H9 (cell line): ENCODE data around the gene ACVR1. TPM values are rescaled to one million over a fixed set of nuclear protein-coding genes. Genes with fewer than 3 reads are reported as not detected.

Experiments
- DNase-seq: peaks from one replicate; pipeline ENCODE4 v3.0.0-alpha.2; 2017
- H2AFZ ChIP-seq: one replicate; pipeline ENCODE4 v1.6.1; 2013; ENCODE audit warnings: mild to moderate bottlenecking, low read length, control low read depth, moderate library complexity
- H2AK5ac ChIP-seq: 2 replicates; pipeline ENCODE4 v1.6.1; 2013; ENCODE audit warnings: low read length, control low read depth, mixed read lengths; ENCODE audit not compliant: insufficient read length
- H2BK120ac ChIP-seq: one replicate; pipeline ENCODE4 v1.6.1; 2013; ENCODE audit warnings: low read depth, mild to moderate bottlenecking, low read length, control low read depth, inconsistent platforms; ENCODE audit not compliant: poor library complexity, severe bottlenecking
- H2BK12ac ChIP-seq: 2 replicates; pipeline ENCODE4 v1.6.1; 2013; ENCODE audit warnings: low read length, control low read depth, mixed read lengths, low read depth; ENCODE audit not compliant: insufficient read length
- H2BK15ac ChIP-seq: 2 replicates; pipeline ENCODE4 v1.6.1; 2013; ENCODE audit warnings: low read depth, low read length, control low read depth
- H2BK20ac ChIP-seq: one replicate; pipeline ENCODE4 v1.6.1; 2013; ENCODE audit warnings: low read depth, mild to moderate bottlenecking, low read length, control low read depth, inconsistent platforms; ENCODE audit not compliant: poor library complexity, severe bottlenecking
- H2BK5ac ChIP-seq: 2 replicates; pipeline ENCODE4 v1.6.1; 2013; ENCODE audit warnings: low read length, control low read depth, mixed read lengths; ENCODE audit not compliant: insufficient read length
- H3K14ac ChIP-seq: 2 replicates; pipeline ENCODE4 v1.6.1; 2013; ENCODE audit warnings: low read length, control low read depth; ENCODE audit not compliant: insufficient read depth
- H3K18ac ChIP-seq: 2 replicates; pipeline ENCODE4 v1.6.1; 2013; ENCODE audit warnings: low read depth, mild to moderate bottlenecking, mixed read lengths, low read length, control low read depth; ENCODE audit not compliant: insufficient read length
- H3K23ac ChIP-seq: 2 replicates; pipeline ENCODE4 v1.6.1; 2013; ENCODE audit warnings: low read length, control low read depth, mixed read lengths, low read depth; ENCODE audit not compliant: insufficient read length
- H3K23me2 ChIP-seq: 2 replicates; pipeline ENCODE4 v1.6.1; 2013; ENCODE audit warnings: low read depth, mild to moderate bottlenecking, mixed read lengths, low read length, control low read depth; ENCODE audit not compliant: insufficient read length, poor library complexity, severe bottlenecking
- H3K27ac ChIP-seq: 2 replicates; pipeline ENCODE4 v1.5.1; 2013; ENCODE audit warnings: low read length, control low read depth, mixed read lengths, low read depth; ENCODE audit not compliant: insufficient read length
- H3K27me3 ChIP-seq: 2 replicates; pipeline ENCODE4 v1.6.1; 2013; ENCODE audit warnings: low read length, control low read depth, inconsistent platforms; ENCODE audit not compliant: insufficient read depth
- H3K4ac ChIP-seq: 2 replicates; pipeline ENCODE4 v1.6.1; 2013; ENCODE audit warnings: low read depth, mild to moderate bottlenecking, control low read depth, inconsistent platforms, low read length, moderate library complexity
- H3K4me1 ChIP-seq: 2 replicates; pipeline ENCODE4 v1.6.1; 2013; ENCODE audit warnings: low read length, control low read depth, inconsistent platforms; ENCODE audit not compliant: insufficient read depth
- H3K4me2 ChIP-seq: 2 replicates; pipeline ENCODE4 v1.6.1; 2013; ENCODE audit warnings: low read length, control low read depth, mixed read lengths; ENCODE audit not compliant: insufficient read length, insufficient read depth
- H3K56ac ChIP-seq: 2 replicates; pipeline ENCODE4 v1.6.1; 2013; ENCODE audit warnings: low read depth, mild to moderate bottlenecking, mixed read lengths, low read length, control low read depth; ENCODE audit not compliant: insufficient read length
- H3K79me1 ChIP-seq: 2 replicates; pipeline ENCODE4 v1.6.1; 2013; ENCODE audit warnings: low read depth, mild to moderate bottlenecking, moderate library complexity, low read length, control low read depth, inconsistent platforms; ENCODE audit not compliant: insufficient read depth, poor library complexity, severe bottlenecking
- H3K79me2 ChIP-seq: 2 replicates; pipeline ENCODE4 v1.6.1; 2013; ENCODE audit warnings: low read length, control low read depth, inconsistent platforms; ENCODE audit not compliant: insufficient read depth
- H3K9ac ChIP-seq: 2 replicates; pipeline ENCODE4 v1.6.1; 2013; ENCODE audit warnings: low read length, control low read depth, mixed read lengths; ENCODE audit not compliant: insufficient read length; ENCODE audit errors: extremely low read depth
- H3K9me3 ChIP-seq: one replicate; pipeline ENCODE4 v1.6.1; 2013; ENCODE audit warnings: low read depth, low read length, inconsistent platforms; ENCODE audit not compliant: control insufficient read depth
- H3T11ph ChIP-seq: one replicate; pipeline ENCODE4 v1.6.1; 2013; ENCODE audit warnings: mild to moderate bottlenecking, low read length, control low read depth, inconsistent platforms
- H4K20me1 ChIP-seq: one replicate; pipeline ENCODE4 v1.6.1; 2013; ENCODE audit not compliant: control insufficient read depth, insufficient read length, insufficient read depth
- H4K5ac ChIP-seq: 2 replicates; pipeline ENCODE4 v1.6.1; 2013; ENCODE audit warnings: low read depth, mild to moderate bottlenecking, mixed read lengths, low read length, control low read depth; ENCODE audit not compliant: insufficient read length
- H4K8ac ChIP-seq: replicated peaks from 2 replicates; pipeline ENCODE4 v1.6.1; 2013; ENCODE audit warnings: low read length, control low read depth, mixed read lengths, low read depth; ENCODE audit not compliant: insufficient read length
- H4K91ac ChIP-seq: 2 replicates; pipeline ENCODE4 v1.6.1; 2013; ENCODE audit warnings: low read depth, mild to moderate bottlenecking, moderate library complexity, mixed read lengths, low read length, control low read depth; ENCODE audit not compliant: insufficient read length
- H3K27ac Mint-ChIP-seq, 3 experiments: 2 replicates in 2 of 3; 3 replicates in 1 of 3; pipeline ENCODE4 v1.8.0; 2020 to 2021; ENCODE audit warnings: mixed read lengths in 3 of 3, mild to moderate bottlenecking in 1 of 3, moderate library complexity in 1 of 3
- H3K27me3 Mint-ChIP-seq: 2 replicates; pipeline ENCODE4 v1.8.0; 2021; ENCODE audit warnings: low read depth, mild to moderate bottlenecking, moderate library complexity, mixed read lengths
- H3K36me3 Mint-ChIP-seq, 3 experiments: 2 replicates in 2 of 3; 3 replicates in 1 of 3; pipeline ENCODE4 v1.8.0; 2020 to 2021; ENCODE audit warnings: low read depth in 3 of 3, mixed read lengths in 3 of 3; ENCODE audit not compliant: insufficient read depth in 1 of 3
- H3K4me1 Mint-ChIP-seq, 2 experiments: 2 replicates each; pipeline ENCODE4 v1.8.0; 2020; ENCODE audit warnings: mixed read lengths in 2 of 2
- H3K4me3 Mint-ChIP-seq, 2 experiments: 2 replicates in 1 of 2; 3 replicates in 1 of 2; pipeline ENCODE4 v1.8.0; 2020 to 2021; ENCODE audit warnings: mild to moderate bottlenecking in 2 of 2, mixed read lengths in 2 of 2, moderate library complexity in 1 of 2
- H3K9me3 Mint-ChIP-seq, 2 experiments: 2 replicates in 1 of 2; 3 replicates in 1 of 2; pipeline ENCODE4 v1.8.0; 2020; ENCODE audit warnings: mild to moderate bottlenecking in 2 of 2, mixed read lengths in 2 of 2, moderate library complexity in 1 of 2
- WGBS: extraction: QIAGEN DNeasy Blood & Tissue Kit; methylation state at CpG from one replicate; pipeline ENCODE4 v1.1.7; 2013; ENCODE audit warnings: missing lambda C conversion rate, low lambda C conversion rate, mixed read lengths; ENCODE audit not compliant: insufficient read length; ENCODE audit errors: extremely low coverage; 5-methylcytosine and 5-hydroxymethylcytosine counted together
- total RNA-seq: library from RNA; stranded (reverse); gene quantifications from 2 replicates; pipeline ENCODE4 v1.2.1, GENCODE V29; 2021
- TF ChIP-seq, protein P1 (sequence below): fragments of 200-600 bp; sonication (generic); conservative IDR thresholded peaks from 3 replicates; pipeline ENCODE4 v1.8.0; 2021; ENCODE audit warnings: antibody characterized with exemption, mild to moderate bottlenecking

Gene ACVR1
- total RNA-seq, 1 experiment from 2014 or later: 21.2 TPM

DNA sequence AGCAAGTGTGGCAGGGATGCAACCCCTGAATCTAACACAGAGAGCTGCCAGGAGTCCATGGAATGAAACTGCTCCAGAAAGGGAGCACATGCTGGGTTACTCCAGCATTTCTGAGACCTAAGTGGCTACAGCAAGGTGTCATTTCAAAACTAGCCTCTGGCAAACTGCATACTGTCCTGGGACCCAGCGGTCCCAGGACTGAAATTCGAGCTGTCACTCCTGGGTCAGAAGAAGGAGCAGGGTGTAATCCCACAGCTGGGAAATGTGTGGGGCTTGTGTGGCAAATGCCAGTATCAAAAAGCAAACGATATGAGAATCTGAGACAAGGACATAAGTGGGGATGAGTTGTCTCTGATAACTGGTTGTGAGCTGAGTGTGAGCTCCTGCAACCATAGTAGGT is 177.1 kb downstream of the ACVR1 start:
- Histone ChIP-seq H3K4me1 (no peaks in the 10 kb centered on the region), H3K56ac (no peak overlapping the region), H2BK120ac (no peak overlapping the region), H3K79me1 (no peaks in the 10 kb centered on the region), H3K23me2 (no peaks in the 10 kb centered on the region), H3K9me3 (no peaks in the 10 kb centered on the region), H3K14ac (no peak overlapping the region; the same call in 1 of the 2 replicates), H3K27ac (no peak overlapping the region), H4K20me1 (no peaks in the 10 kb centered on the region), H3K18ac (no peak overlapping the region), H3K79me2 (no peaks in the 10 kb centered on the region), H2BK15ac (no peak overlapping the region), H3K9ac (no peak overlapping the region), H2BK12ac (no peak overlapping the region), H4K91ac (no peak overlapping the region), H4K8ac (no peak overlapping the region), H3T11ph (no peak overlapping the region), H2BK5ac (no peak overlapping the region), H2AK5ac (no peak overlapping the region), H3K27me3 (no peaks in the 10 kb centered on the region), H2BK20ac (no peak overlapping the region), H3K4me2 (no peak overlapping the region), H3K23ac (no peak overlapping the region), H2AFZ (no peak overlapping the region), H4K5ac (no peak overlapping the region), H3K4ac (no peak overlapping the region)
- no peak overlapping the region for H3K27ac Mint-ChIP-seq
- WGBS: no CpG with 5 or more reads among the region's 3 CpGs
- H3K36me3 Mint-ChIP-seq: peaks cover 0 to 14% (median 0%) of the 10 kb centered on the region in 3 experiments; a peak in 2 of 7 replicates
- H3K4me3 Mint-ChIP-seq: no peak overlapping the region
- H3K27me3 Mint-ChIP-seq: peaks cover 5% of the 10 kb centered on the region
- TF ChIP-seq, protein P1, sequence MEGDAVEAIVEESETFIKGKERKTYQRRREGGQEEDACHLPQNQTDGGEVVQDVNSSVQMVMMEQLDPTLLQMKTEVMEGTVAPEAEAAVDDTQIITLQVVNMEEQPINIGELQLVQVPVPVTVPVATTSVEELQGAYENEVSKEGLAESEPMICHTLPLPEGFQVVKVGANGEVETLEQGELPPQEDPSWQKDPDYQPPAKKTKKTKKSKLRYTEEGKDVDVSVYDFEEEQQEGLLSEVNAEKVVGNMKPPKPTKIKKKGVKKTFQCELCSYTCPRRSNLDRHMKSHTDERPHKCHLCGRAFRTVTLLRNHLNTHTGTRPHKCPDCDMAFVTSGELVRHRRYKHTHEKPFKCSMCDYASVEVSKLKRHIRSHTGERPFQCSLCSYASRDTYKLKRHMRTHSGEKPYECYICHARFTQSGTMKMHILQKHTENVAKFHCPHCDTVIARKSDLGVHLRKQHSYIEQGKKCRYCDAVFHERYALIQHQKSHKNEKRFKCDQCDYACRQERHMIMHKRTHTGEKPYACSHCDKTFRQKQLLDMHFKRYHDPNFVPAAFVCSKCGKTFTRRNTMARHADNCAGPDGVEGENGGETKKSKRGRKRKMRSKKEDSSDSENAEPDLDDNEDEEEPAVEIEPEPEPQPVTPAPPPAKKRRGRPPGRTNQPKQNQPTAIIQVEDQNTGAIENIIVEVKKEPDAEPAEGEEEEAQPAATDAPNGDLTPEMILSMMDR: no peak
- peaks cover 0 to 2% of the 10 kb centered on the region in 2 experiments; a peak in 2 of 4 replicates for H3K4me1 Mint-ChIP-seq
- no peak for DNase-seq
- peaks cover 10% of the 10 kb centered on the region in 2 experiments; a peak in 4 of 5 replicates for H3K9me3 Mint-ChIP-seq
